HG03196 (cell line): ENCODE results near the gene TBC1D22A.
"Not testable (repeated sequence)": the region's sequence is repeated elsewhere in the genome, so short reads cannot be mapped to it uniquely, and the experiment has no call there.

Source experiments
- ATAC-seq: cut with Tn5 transposase; IDR thresholded peaks from one replicate; pipeline ENCODE4 v1.9.1; 2021; ENCODE audit not compliant: unreplicated experiment

The TBC1D22A gene

GRCh38 chr22:46773076-46773475, 10.6 kb downstream of the TBC1D22A start:
- no peak for ATAC-seq

DNA sequence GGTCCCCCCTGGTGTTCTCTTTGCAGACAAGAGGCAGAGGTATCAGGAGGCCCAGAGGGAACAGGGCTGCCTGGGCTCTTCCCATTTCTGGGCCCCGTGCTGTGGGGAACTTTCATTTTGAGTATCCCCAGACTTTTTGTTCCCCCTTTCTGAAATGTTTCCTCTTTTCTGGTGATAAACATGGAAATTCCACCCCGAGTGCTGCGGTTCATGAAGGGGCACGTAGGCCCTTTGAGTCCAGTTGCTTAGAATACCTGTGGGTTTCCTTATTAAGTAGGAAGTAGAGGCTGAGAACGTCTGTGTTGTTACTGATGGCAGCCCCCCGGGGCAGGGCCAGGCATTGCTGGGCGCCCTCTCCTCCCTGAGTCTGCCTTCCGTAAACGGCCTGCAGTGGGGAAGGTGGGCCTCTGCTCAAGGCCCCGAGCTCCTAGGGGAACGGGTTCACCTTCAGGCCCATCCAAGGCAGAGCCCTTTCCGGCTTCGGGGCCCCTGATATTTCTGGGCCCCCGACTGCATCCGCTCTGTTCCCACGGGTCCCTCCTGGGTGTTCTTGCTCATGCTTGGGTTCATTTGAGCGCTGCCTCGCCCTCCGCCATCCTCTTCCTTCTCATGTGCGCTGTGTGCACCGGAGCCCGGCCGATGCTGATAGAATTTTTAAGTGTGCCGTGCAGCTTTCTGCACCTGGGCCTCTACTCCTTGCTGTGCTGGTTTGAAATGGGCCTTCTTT, 12.0 kb downstream of the TBC1D22A start:
- ATAC-seq = peak; percentile 36

GRCh38 chr22:46774980-46775849, 12.8 kb downstream of the TBC1D22A start:
- ATAC-seq = no peak

- no peak for ATAC-seq
Observed at GRCh38 chr22:46775850-46776826, 13.7 kb downstream of the TBC1D22A start.

GRCh38 chr22:46776876-46777608, 14.6 kb downstream of the TBC1D22A start:
- no peak for ATAC-seq

- no peak for ATAC-seq
Observed at GRCh38 chr22:46777609-46777970, 15.1 kb downstream of the TBC1D22A start.

GRCh38 chr22:46779023-46779422, 16.6 kb downstream of the TBC1D22A start:
- no peak for ATAC-seq

- no peak for ATAC-seq
Observed at GRCh38 chr22:46779651-46780050, 17.2 kb downstream of the TBC1D22A start.

DNA sequence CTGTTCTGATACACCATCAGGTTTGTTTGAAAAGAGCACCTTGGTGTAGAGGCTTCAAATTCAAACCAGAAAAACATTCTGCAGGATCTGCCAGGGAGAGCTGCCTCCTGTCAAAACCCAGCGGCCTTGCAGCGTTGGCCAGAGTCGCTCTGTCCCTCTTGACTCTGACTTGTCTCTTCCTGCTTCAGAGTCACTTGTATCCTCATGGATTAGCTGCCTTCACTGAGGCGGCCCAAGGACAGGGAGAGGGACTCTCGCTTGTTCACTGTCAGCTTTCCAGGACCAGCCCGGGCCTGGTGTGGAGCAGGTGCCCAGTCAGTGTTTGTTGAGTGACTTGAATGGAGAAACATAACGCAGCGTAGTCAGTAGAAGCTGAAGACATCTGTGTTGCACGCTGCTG, 18.0 kb downstream of the TBC1D22A start:
- ATAC-seq = no peak

DNA sequence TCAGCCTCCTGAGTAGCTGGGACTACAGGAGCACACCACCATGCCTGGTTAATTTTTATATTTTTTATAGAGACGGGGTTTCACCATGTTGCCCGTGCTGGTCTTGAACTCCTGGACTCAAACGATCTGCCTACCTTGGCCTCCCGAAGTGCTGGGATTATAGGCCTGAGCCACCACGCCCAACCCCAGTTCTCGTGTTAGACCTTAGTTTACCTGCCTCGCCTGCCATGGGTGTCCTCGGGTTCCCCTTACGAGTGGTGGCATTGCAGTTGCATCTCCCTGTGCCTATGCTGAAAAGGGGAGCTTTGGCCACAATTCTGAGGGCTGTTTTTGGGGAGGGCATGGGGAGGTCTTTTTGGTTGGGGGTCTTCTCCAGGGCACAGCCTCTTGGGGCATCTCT, 18.8 kb downstream of the TBC1D22A start:
- no peak for ATAC-seq

DNA sequence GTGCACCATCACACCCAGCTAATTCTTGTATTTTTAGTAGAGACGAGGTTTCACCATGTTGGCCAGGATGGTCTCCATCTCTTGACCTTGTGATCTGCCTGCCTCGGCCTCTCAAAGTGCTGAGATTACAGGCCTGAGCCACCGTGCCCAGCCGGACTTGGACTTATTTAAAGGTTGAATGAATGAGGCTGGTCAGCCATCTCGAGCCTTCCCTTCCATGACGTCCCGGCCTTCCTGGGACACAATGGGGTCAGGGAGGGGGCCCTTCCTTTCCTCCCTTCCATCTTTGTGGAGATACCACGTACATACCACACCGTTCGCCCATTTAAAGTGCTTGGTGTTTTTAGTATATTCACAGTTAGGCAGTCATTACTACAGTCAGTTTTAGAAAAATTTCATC, 19.8 kb downstream of the TBC1D22A start:
- not testable (repeated sequence) for ATAC-seq

DNA sequence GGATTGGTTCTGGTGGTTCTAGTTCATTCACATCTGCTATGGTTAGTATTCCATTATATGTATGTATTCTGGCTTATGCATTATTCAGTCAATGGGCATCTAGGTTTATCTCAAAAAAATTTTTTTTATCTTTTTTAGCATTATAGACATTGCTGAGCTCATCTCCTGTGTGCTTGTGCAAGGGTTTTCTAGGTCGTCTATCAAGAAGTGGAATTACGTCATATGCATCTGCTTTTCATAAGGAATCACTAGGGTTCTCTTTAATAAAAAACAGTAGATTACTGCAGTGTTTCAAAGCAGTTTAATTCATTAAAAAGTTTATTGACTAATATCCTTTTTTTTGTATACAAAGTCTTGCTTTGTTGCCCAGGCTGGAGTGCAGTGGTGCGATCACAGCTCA, 21.3 kb downstream of the TBC1D22A start:
- ATAC-seq = no peak

GRCh38 chr22:46788441-46789172, 26.2 kb downstream of the TBC1D22A start:
- ATAC-seq = no peak

DNA sequence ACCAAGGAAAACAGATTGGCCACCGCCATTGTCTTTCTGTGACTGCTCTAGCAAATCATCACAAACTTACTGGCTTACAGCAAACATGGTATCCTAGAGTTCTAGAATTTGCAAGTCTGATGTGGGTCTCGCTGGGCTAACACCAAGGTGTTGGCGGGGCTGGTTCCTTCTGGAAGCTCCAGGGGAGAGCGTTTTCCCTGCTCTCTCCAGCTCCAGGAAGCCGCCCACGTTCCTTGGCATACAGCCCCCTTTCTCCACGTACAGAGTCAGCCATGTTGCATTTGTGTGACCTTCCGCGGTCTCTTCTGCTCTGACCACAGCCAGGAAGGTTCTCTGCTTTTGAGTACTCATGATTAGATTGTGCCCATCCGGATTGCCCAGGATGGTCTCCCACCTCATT, 27.5 kb downstream of the TBC1D22A start:
- ATAC-seq = no peak

GRCh38 chr22:46791201-46791731, 28.8 kb downstream of the TBC1D22A start:
- peak; percentile 46 for ATAC-seq

DNA sequence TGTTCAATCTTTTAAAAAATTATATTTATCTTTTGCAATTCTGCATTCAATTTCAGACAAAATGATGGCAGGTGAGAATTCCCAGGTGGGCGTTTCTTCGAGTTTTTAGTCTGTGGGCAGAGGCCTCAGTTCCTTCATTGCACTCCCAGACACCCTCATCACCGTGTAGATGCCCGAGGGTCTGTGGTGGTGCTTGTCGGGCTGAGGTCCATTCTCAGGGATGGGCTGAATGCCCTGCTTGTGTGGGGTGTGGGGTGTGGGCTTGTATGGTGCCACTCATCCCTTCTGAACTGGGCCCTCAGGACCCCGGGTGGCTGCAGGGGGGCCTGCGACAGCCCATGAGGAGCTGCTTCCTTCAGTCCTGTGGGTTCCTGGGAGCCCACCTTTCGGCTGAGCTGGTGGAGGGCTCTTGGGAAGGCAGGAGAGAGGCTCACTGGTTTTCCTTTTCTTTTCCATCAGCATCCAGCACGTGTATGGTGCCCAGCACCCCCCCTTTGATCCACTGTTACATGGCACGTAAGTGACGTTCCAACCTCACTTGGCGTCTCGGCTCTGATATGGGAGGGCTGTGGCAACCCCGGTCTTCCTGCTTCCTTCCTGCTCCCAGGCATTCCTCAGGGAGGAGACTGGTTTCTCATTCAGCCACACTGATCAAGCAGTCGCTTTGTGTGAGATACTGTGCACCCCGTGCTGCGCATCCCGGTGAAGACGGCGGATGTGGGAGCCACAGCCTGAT, 29.8 kb downstream of the TBC1D22A start:
- no peak for ATAC-seq

DNA sequence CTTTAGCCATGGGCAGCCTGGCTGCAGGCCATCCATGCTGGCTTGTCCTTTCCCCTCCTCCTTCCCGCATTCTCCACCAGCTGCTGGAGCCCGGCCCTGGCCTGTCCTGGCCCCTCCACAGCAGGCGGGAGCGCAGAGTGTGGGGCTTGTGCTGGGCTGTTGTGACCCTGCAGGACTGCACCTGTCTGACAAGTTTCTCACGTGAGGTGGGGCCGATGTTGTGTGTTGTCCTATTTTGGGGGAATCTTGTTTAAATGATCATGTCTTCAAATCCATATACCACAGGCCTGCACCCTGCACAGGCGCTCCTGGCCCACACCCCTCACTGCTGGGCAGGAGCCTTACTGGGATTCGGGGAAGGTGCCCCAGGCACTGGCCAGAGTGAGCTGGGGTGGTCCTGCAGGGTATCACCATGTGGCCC, 30.4 kb downstream of the TBC1D22A start:
- ATAC-seq = no peak

DNA sequence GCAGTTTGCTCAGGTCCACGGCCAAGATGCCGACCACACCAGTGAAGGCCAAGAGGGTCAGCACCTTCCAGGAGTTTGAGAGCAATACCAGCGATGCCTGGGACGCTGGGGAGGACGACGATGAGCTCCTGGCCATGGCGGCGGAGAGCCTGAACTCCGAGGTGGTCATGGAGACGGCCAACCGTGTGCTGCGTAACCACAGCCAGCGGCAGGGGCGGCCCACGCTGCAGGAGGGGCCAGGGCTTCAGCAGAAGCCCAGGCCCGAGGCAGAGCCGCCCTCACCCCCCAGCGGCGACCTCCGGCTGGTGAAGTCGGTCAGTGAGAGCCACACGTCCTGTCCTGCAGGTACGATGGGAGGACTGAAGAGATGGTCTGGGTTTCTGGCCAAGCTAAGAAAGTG, 31.0 kb downstream of the TBC1D22A start:
- no peak for ATAC-seq

DNA sequence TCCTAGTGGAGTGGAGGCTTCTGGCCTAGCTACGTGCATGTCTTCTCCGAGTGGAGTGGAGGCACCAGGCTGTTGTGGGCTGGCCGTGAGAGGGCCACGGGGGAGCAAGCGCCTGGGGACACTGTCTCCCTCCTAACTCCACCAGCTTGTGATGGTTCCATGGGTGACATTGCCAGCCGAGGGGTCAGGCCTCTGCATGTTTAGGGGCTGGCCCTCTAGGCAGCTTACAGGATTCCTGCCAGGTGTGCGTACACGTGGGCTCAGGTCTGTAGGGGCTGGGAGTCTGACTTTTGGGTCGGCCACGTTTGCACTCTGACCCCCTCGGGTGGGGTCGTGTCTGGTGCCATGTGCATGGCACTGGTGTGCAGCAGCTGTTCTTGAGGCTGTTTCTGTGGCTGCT, 31.6 kb downstream of the TBC1D22A start:
- ATAC-seq = no peak
